Sigmoid colon (tissue), 7 donors: Measurements from ENCODE around the gene ANKRD53. TPM values are rescaled to one million over a fixed set of nuclear protein-coding genes. Genes with fewer than 3 reads are reported as not detected.

Source experiments
- DNase-seq: peaks from one replicate; pipeline ENCODE4 v3.0.0-alpha.2; 2019
- H3K27ac ChIP-seq, 4 donors: fragments of 200-600 bp; sonication (generic); one replicate each; pipeline ENCODE4 v1.5.1; 2016 to 2019; ENCODE audit warnings: mild to moderate bottlenecking in 1 of 4
- H3K27me3 ChIP-seq, 3 donors: fragments of 200-600 bp; sonication (generic); one replicate each; pipeline ENCODE4 v1.5.1; 2019; ENCODE audit warnings: mild to moderate bottlenecking in 1 of 3
- H3K36me3 ChIP-seq, 4 donors: fragments of 200-600 bp; sonication (generic); one replicate each; pipeline ENCODE4 v1.5.1; 2016 to 2019
- H3K4me1 ChIP-seq, 4 donors: fragments of 200-600 bp; sonication (generic); one replicate each; pipeline ENCODE4 v1.5.1; 2017 to 2019
- H3K4me3 ChIP-seq, 4 donors: fragments of 200-600 bp; sonication (generic); one replicate each; pipeline ENCODE4 v1.5.1; 2017 to 2019; ENCODE audit warnings: mild to moderate bottlenecking in 2 of 4, moderate library complexity in 1 of 4
- H3K9me3 ChIP-seq, 4 donors: fragments of 200-600 bp in 3 of 4; sonication (generic) in 3 of 4; one replicate each; pipeline versions ENCODE4 v1.5.1 to v1.6.1; 2013 to 2019
- CTCF ChIP-seq, 4 experiments: fragments of 450-650 bp in 3 of 4; fragments of 200-600 bp in 1 of 4; IDR thresholded peaks; one replicate each; pipeline ENCODE4 v1.5.1; 2016 to 2019; ENCODE audit warnings: antibody characterized with exemption in 4 of 4, mild to moderate bottlenecking in 3 of 4, moderate library complexity in 2 of 4
- EP300 ChIP-seq, 4 donors: sonication (generic); formaldehyde crosslinking; IDR thresholded peaks; one replicate each; pipeline ENCODE4 v1.6.1; 2017; ENCODE audit warnings: antibody characterized with exemption in 4 of 4
- POLR2A ChIP-seq, 2 donors: fragments of 450-650 bp; IDR thresholded peaks; one replicate each; pipeline ENCODE4 v1.6.1; 2016; ENCODE audit warnings: antibody characterized with exemption in 2 of 2, mild to moderate bottlenecking in 2 of 2, moderate library complexity in 2 of 2
- POLR2AphosphoS5 ChIP-seq, 4 donors: sonication (generic); formaldehyde crosslinking; IDR thresholded peaks; one replicate each; pipeline ENCODE4 v1.6.1; 2017; ENCODE audit warnings: antibody characterized with exemption in 4 of 4
- WGBS, 2 donors: extraction: QIAGEN DNeasy Blood & Tissue Kit; methylation state at CpG; one replicate each; pipeline ENCODE4 v1.1.7; 2013; 5-methylcytosine and 5-hydroxymethylcytosine counted together
- intact Hi-C: fragments of 100-400 bp; cut with DNase I; formaldehyde crosslinking; loops from one replicate; pipeline ENCODE4 v1.15.1; 2023
- polyA plus RNA-seq, 3 donors: library from polyadenylated mRNA; stranded (reverse); fragments of 200-250 nt; gene quantifications; one replicate each; pipeline ENCODE4 v1.2.3, GENCODE V29; 2013
- total RNA-seq, 4 donors: library from RNA; depleted of rRNA; stranded (reverse); fragments of >200 nt; gene quantifications; one replicate each; pipeline ENCODE4 v1.1.0, GENCODE V29; 2016
- donor health status: healthy with polysubstance abuse.
- donor health status: Bipolar disorder and iron deficiency.
- donor health status: healthy.

Gene ANKRD53
- total and polyA plus RNA-seq, 7 donors, result 0.49 to 1.9 (median 1.0) TPM; not detected in 1

- H3K36me3 ChIP-seq, result no peaks in the 10 kb centered on the region
- no peak overlapping the region for H3K27ac ChIP-seq
- DNase-seq, result peak; percentile 44
- no peak overlapping the region for H3K4me3 ChIP-seq
- no peaks in the 10 kb centered on the region for H3K4me1 ChIP-seq
- 77 to 78% methylated on average over 10 of the region's 10 CpGs for WGBS, 2 donors
- peaks cover 0 to 37% (median 7%) of the 10 kb centered on the region in 3 donors for H3K27me3 ChIP-seq
- H3K9me3 ChIP-seq, result no peaks in the 10 kb centered on the region
- TF ChIP-seq EP300 (IDR thresholded peaks at IDR 0.05), result no peak
- no peak for TF ChIP-seq POLR2AphosphoS5 (IDR thresholded peaks at IDR 0.05)
- no peak for TF ChIP-seq POLR2A (IDR thresholded peaks at IDR 0.05)
- no peak for TF ChIP-seq CTCF (IDR thresholded peaks at IDR 0.05)
- intact Hi-C loops, result no loop called here
Measured at GRCh38 chr2:70937866-70938585, 40.4 kb upstream of the ANKRD53 start.

GRCh38 chr2:70938586-70938950, 39.9 kb upstream of the ANKRD53 start:
- WGBS, 2 donors, result 56 to 77% methylated on average over 3 of the region's 3 CpGs
- no peaks in the 10 kb centered on the region for H3K4me1 ChIP-seq
- H3K27ac ChIP-seq, result no peak overlapping the region
- H3K36me3 ChIP-seq, result no peaks in the 10 kb centered on the region
- TF ChIP-seq CTCF (IDR thresholded peaks at IDR 0.05) (no peak), POLR2A (IDR thresholded peaks at IDR 0.05) (no peak), POLR2AphosphoS5 (IDR thresholded peaks at IDR 0.05) (no peak), EP300 (IDR thresholded peaks at IDR 0.05) (no peak)
- intact Hi-C loops, result no loop called here
- H3K9me3 ChIP-seq, result no peaks in the 10 kb centered on the region
- no peak overlapping the region for H3K4me3 ChIP-seq
- H3K27me3 ChIP-seq, result peaks cover 0 to 37% (median 7%) of the 10 kb centered on the region in 3 donors
- no peak for DNase-seq

- Histone ChIP-seq H3K9me3 (no peaks in the 10 kb centered on the region), H3K27me3 (peaks cover 0 to 37% (median 7%) of the 10 kb centered on the region in 3 donors), H3K27ac (no peak overlapping the region), H3K4me1 (no peaks in the 10 kb centered on the region), H3K4me3 (no peak overlapping the region), H3K36me3 (no peaks in the 10 kb centered on the region)
- intact Hi-C loops, result no loop called here
- TF ChIP-seq POLR2A (IDR thresholded peaks at IDR 0.05) (no peak), CTCF (IDR thresholded peaks at IDR 0.05) (no peak), EP300 (IDR thresholded peaks at IDR 0.05) (no peak), POLR2AphosphoS5 (IDR thresholded peaks at IDR 0.05) (no peak)
- WGBS, 2 donors, result 39 to 69% methylated on average over 30 of the region's 30 CpGs
- DNase-seq, result peak; percentile 49
Measured at GRCh38 chr2:70939001-70939838, 39.2 kb upstream of the ANKRD53 start.

- H3K36me3 ChIP-seq, result no peaks in the 10 kb centered on the region
- DNase-seq, result peak; percentile 30
- 81 to 90% methylated on average over 10 of the region's 10 CpGs for WGBS, 2 donors
- no peaks in the 10 kb centered on the region for H3K9me3 ChIP-seq
- H3K4me1 ChIP-seq, result no peaks in the 10 kb centered on the region
- no peak overlapping the region for H3K4me3 ChIP-seq
- H3K27ac ChIP-seq, result no peak overlapping the region
- H3K27me3 ChIP-seq, result peaks cover 0 to 34% (median 7%) of the 10 kb centered on the region in 3 donors
- intact Hi-C loops, result no loop called here
- TF ChIP-seq POLR2AphosphoS5 (IDR thresholded peaks at IDR 0.05) (no peak), EP300 (IDR thresholded peaks at IDR 0.05) (no peak), POLR2A (IDR thresholded peaks at IDR 0.05) (no peak), CTCF (IDR thresholded peaks at IDR 0.05) (no peak)
Measured at GRCh38 chr2:70939839-70940580, 38.4 kb upstream of the ANKRD53 start.
